Endothelial cell of umbilical vein (primary cell): ENCODE measurements around the gene GRIN3B. TPM values are rescaled to one million over a fixed set of nuclear protein-coding genes. Genes with fewer than 3 reads are reported as not detected.

ENCODE experiments used
- BruUV-seq: library from RNA; stranded (reverse); fragments of 400-500 nt; replicated peaks from 2 replicates; lab custom pipeline; 2021; lab: Mats Ljungman, UMichigan
- CTCF ChIA-PET: fragments of 300-600, 350-600 bp; sonication (Branson Sonifier 250); formaldehyde crosslinking; loops from one replicate; lab custom pipeline; 2021; ENCODE audit warnings: antibody characterized with exemption, inconsistent platforms; lab: Charles Lee
- POLR2A ChIA-PET: fragments of 300-600, 350-600 bp; sonication (Branson Sonifier 250); formaldehyde crosslinking; loops from one replicate; lab custom pipeline; 2021; ENCODE audit warnings: antibody characterized with exemption, inconsistent platforms; lab: Charles Lee
- DNase-seq: peaks from one replicate; pipeline ENCODE4 v3.0.0-alpha.2; 2011; ENCODE audit warnings: low read depth, low spot score
- FAIRE-seq: peaks from 2 replicates; lab custom pipeline; 2011; peaks lifted over from hg19 to GRCh38; lab: Jason Lieb, UNC
- H2AFZ ChIP-seq: 2 replicates; pipeline ENCODE4 v1.6.0; 2012; ENCODE audit warnings: low read depth, low read length, control low read depth, inconsistent platforms
- H3K27ac ChIP-seq: 2 replicates; pipeline ENCODE4 v1.5.1; 2011; ENCODE audit warnings: low read depth, mild to moderate bottlenecking, control low read depth, low read length, moderate library complexity; ENCODE audit not compliant: insufficient read depth
- H3K27me3 ChIP-seq, 2 experiments: 2 replicates each; pipeline versions ENCODE4 v1.6.0 to v1.6.1; 2011; ENCODE audit warnings: low read length in 2 of 2, mixed read lengths in 1 of 2; ENCODE audit not compliant: control insufficient read depth in 2 of 2, insufficient read depth in 2 of 2
- H3K36me3 ChIP-seq, 2 experiments: 2 replicates in 1 of 2; 3 replicates in 1 of 2; pipeline ENCODE4 v1.5.1; 2011; ENCODE audit warnings: low read length in 2 of 2, mild to moderate bottlenecking in 1 of 2, moderate library complexity in 1 of 2; ENCODE audit not compliant: control insufficient read depth in 2 of 2, insufficient read depth in 2 of 2; ENCODE audit errors: extremely low read depth in 1 of 2
- H3K4me1 ChIP-seq: 3 replicates; pipeline ENCODE4 v1.5.1; 2011; ENCODE audit warnings: mild to moderate bottlenecking, low read length; ENCODE audit not compliant: control insufficient read depth, insufficient read depth; ENCODE audit errors: extremely low read depth
- H3K4me2 ChIP-seq: 2 replicates; pipeline ENCODE4 v1.6.1; 2011; ENCODE audit warnings: low read length, control low read depth, mixed read lengths; ENCODE audit not compliant: insufficient read depth
- H3K4me3 ChIP-seq, 3 experiments: fragments of 200-600 bp in 1 of 3; sonication (generic), shearing (Covaris generic) in 1 of 3; replicated peaks in 1 of 3; 2 replicates each; pipeline ENCODE4 v1.5.1; 2011 to 2016; ENCODE audit warnings: control low read depth in 3 of 3, low read length in 3 of 3, mild to moderate bottlenecking in 2 of 3, inconsistent platforms in 1 of 3, low read depth in 1 of 3, moderate library complexity in 1 of 3; ENCODE audit not compliant: insufficient read depth in 1 of 3
- H3K79me2 ChIP-seq: 2 replicates; pipeline ENCODE4 v1.6.0; 2012; ENCODE audit warnings: low read length, inconsistent platforms; ENCODE audit not compliant: control insufficient read depth, insufficient read depth
- H3K9ac ChIP-seq: replicated peaks from 2 replicates; pipeline ENCODE3; 2011; ENCODE audit warnings: low read length, control low read depth; ENCODE audit not compliant: insufficient read depth; ENCODE audit errors: extremely low read depth
- H3K9me1 ChIP-seq: replicated peaks from 3 replicates; pipeline ENCODE4 v1.6.0; 2011; ENCODE audit warnings: mild to moderate bottlenecking, low read length; ENCODE audit not compliant: control insufficient read depth, insufficient read depth; ENCODE audit errors: extremely low read depth
- H3K9me3 ChIP-seq: replicated peaks from 2 replicates; pipeline ENCODE4 v1.5.1; 2012; ENCODE audit warnings: low read length, inconsistent platforms; ENCODE audit not compliant: control insufficient read depth, insufficient read depth
- H4K20me1 ChIP-seq: replicated peaks from 2 replicates; pipeline ENCODE3; 2011; ENCODE audit warnings: mild to moderate bottlenecking, low read length; ENCODE audit not compliant: control insufficient read depth, insufficient read depth; ENCODE audit errors: extremely low read depth
- CTCF ChIP-seq, 2 donors: IDR thresholded peaks; 1 replicate in 1 of 2; 2 replicates in 1 of 2; pipeline ENCODE4 v1.5.1; 2011; ENCODE audit warnings: low read length in 2 of 2, mild to moderate bottlenecking in 2 of 2, moderate library complexity in 2 of 2, control low read depth in 1 of 2, inconsistent platforms in 1 of 2, low read depth in 1 of 2; ENCODE audit not compliant: insufficient read depth in 1 of 2; ENCODE audit errors: extremely low read depth in 1 of 2
- EZH2 ChIP-seq: IDR thresholded peaks from 2 replicates; pipeline ENCODE4 v1.6.1; 2012; ENCODE audit warnings: borderline replicate concordance, low read depth, mild to moderate bottlenecking, moderate library complexity, low read length, inconsistent platforms; ENCODE audit not compliant: severe bottlenecking
- FOS ChIP-seq: IDR thresholded peaks from 2 replicates; pipeline ENCODE4 v1.6.1; 2011; ENCODE audit warnings: mild to moderate bottlenecking, low read length, moderate library complexity, borderline replicate concordance; ENCODE audit not compliant: insufficient read depth
- GATA2 ChIP-seq: IDR thresholded peaks from 2 replicates; pipeline ENCODE4 v1.7.0; 2011; ENCODE audit warnings: low read depth, mild to moderate bottlenecking, moderate library complexity, mixed read lengths, low read length; ENCODE audit not compliant: insufficient read length, insufficient read depth
- JUN ChIP-seq: IDR thresholded peaks from 2 replicates; pipeline ENCODE4 v1.6.1; 2011; ENCODE audit warnings: borderline replicate concordance, low read depth; ENCODE audit not compliant: insufficient read length, insufficient read depth
- MYC ChIP-seq: IDR thresholded peaks from one replicate; pipeline ENCODE4 v1.6.1; 2011; ENCODE audit warnings: mild to moderate bottlenecking, low read depth, low read length
- POLR2A ChIP-seq: IDR thresholded peaks from 2 replicates; pipeline ENCODE4 v1.6.1; 2012; ENCODE audit warnings: low read depth, mild to moderate bottlenecking, control low read depth, low read length
- POLR2AphosphoS5 ChIP-seq: IDR thresholded peaks from 2 replicates; pipeline ENCODE4 v1.6.1; 2012; ENCODE audit warnings: low read depth, mild to moderate bottlenecking, control low read depth, low read length, moderate library complexity; ENCODE audit not compliant: insufficient read depth
- dilution Hi-C: fragments of 300-500 bp; cut with MboI; formaldehyde crosslinking; loops from one replicate; pipeline ENCODE4 v1.15.0; 2019; ENCODE audit warnings: low sequenced_read_pairs; ENCODE audit not compliant: extremely low pct_ligation_motif_present
- intact Hi-C: fragments of 100-400 bp; cut with micrococcal nuclease; formaldehyde crosslinking; loops from one replicate; pipeline ENCODE4 v1.10.0; 2022
- polyA plus RNA-seq, 4 experiments: library from polyadenylated mRNA; depleted of rRNA in 3 of 4; stranded (reverse) in 3 of 4; unstranded in 1 of 4; fragments of >200 nt; gene quantifications; 2 replicates each; pipeline versions ENCODE4 v1.2.1 to v1.2.3, GENCODE V29; 2011 to 2012; ENCODE audit warnings: missing spikeins in 1 of 4
- total RNA-seq: library from RNA; stranded (reverse); gene quantifications from 2 replicates; pipeline ENCODE4 v1.2.3, GENCODE V29; 2021
- TF ChIP-seq, protein P1 (sequence below): IDR thresholded peaks from 2 replicates; pipeline ENCODE4 v1.6.1; 2011; ENCODE audit not compliant: insufficient read depth, insufficient read length

Gene GRIN3B
- total and polyA plus RNA-seq, 2 donors (not counting 3 experiments of a cell fraction or from before 2014, with no cell fraction given) = 0.43 to 0.82 TPM

- FAIRE-seq (no peak), DNase-seq (no peak)
- BruUV-seq = no TSS peak
- intact Hi-C loops (no loop called here), dilution Hi-C loops (no loop called here)
- H3K27ac ChIP-seq = no peak overlapping the region
- no peaks in the 10 kb centered on the region for H3K79me2 ChIP-seq
- ChIA-PET CTCF (no interaction called here), POLR2A (no interaction called here)
- H2AFZ ChIP-seq = no peak overlapping the region
- H3K9me1 ChIP-seq = no peaks in the 10 kb centered on the region
- TF ChIP-seq POLR2A = no peak
- TF ChIP-seq GATA2 = no peak
- no peaks in the 10 kb centered on the region for H4K20me1 ChIP-seq
- H3K9ac ChIP-seq = no peak overlapping the region
- H3K4me1 ChIP-seq = peaks cover 6% of the 10 kb centered on the region
- H3K9me3 ChIP-seq = no peaks in the 10 kb centered on the region
- H3K4me2 ChIP-seq = no peak overlapping the region
- no peaks in the 10 kb centered on the region for H3K27me3 ChIP-seq
- no peak overlapping the region for H3K4me3 ChIP-seq
- H3K36me3 ChIP-seq = no peaks in the 10 kb centered on the region
Measured at GRCh38 chr19:1045247-1045603, 45.0 kb downstream of the GRIN3B start.

- no peaks in the 10 kb centered on the region for H3K27me3 ChIP-seq
- H3K79me2 ChIP-seq = no peaks in the 10 kb centered on the region
- TF ChIP-seq FOS = no peak
- TF ChIP-seq POLR2A = no peak
- no peak for TF ChIP-seq GATA2
- TF ChIP-seq CTCF (IDR thresholded peaks at IDR 0.05; ENCODE audit: extremely low read depth in 1 of 2, insufficient read depth in 1 of 2, low read depth in 1 of 2, low read length in 2 of 2) = no peak
- no peak for TF ChIP-seq POLR2AphosphoS5
- TF ChIP-seq EZH2 = no peak
- TF ChIP-seq JUN = no peak
- TF ChIP-seq, protein P1, sequence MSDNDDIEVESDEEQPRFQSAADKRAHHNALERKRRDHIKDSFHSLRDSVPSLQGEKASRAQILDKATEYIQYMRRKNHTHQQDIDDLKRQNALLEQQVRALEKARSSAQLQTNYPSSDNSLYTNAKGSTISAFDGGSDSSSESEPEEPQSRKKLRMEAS = no peak
- TF ChIP-seq MYC = no peak
- no peak for FAIRE-seq
- no peak overlapping the region for H3K9ac ChIP-seq
- no peaks in the 10 kb centered on the region for H3K9me1 ChIP-seq
- dilution Hi-C loops (no loop called here), intact Hi-C loops (no loop called here)
- CTCF ChIA-PET = no interaction called here
- no peaks in the 10 kb centered on the region for H3K9me3 ChIP-seq
- H4K20me1 ChIP-seq = no peaks in the 10 kb centered on the region
- no peak overlapping the region for H3K27ac ChIP-seq
- H2AFZ ChIP-seq = no peak overlapping the region
- POLR2A ChIA-PET = no interaction called here
- H3K4me2 ChIP-seq = no peak overlapping the region
- H3K4me1 ChIP-seq = no peaks in the 10 kb centered on the region
- BruUV-seq = no TSS peak
- no peaks in the 10 kb centered on the region for H3K36me3 ChIP-seq
- no peak overlapping the region for H3K4me3 ChIP-seq
- no peak for DNase-seq
Measured at GRCh38 chr19:1046117-1046626, 46.0 kb downstream of the GRIN3B start.
